Measurements from ENCODE around the gene THRAP3.

Gene THRAP3

GRCh38 chr1:36327421-36328087 is 103.3 kb downstream of the THRAP3 start:
- peak in 1 of 2 donors; percentile 31 for ATAC-seq

DNA sequence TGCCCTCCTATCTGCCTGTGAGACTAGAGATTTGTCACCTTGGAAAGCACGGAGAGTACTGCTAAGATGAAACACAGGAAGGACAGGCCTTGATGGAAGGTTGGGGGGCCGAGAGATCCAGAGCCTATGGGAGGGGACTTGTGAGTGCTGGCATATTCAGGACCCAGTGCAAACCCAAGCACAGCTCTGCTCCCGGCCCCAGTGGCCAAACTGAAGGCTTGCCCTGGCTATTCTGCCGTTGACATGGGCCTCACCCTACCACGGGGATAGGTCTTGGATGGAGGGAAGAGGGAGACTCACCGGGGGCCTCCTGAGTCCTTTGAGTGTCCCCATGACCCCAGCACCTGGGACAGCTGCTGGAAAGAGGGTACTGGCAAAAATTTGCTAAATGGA is 103.8 kb downstream of the THRAP3 start:
- no peak for ATAC-seq

GRCh38 chr1:36328713-36329112 is 104.5 kb downstream of the THRAP3 start:
- ATAC-seq, result no peak

- no peak for ATAC-seq
Measured at GRCh38 chr1:36329817-36330216, 105.6 kb downstream of the THRAP3 start.

DNA sequence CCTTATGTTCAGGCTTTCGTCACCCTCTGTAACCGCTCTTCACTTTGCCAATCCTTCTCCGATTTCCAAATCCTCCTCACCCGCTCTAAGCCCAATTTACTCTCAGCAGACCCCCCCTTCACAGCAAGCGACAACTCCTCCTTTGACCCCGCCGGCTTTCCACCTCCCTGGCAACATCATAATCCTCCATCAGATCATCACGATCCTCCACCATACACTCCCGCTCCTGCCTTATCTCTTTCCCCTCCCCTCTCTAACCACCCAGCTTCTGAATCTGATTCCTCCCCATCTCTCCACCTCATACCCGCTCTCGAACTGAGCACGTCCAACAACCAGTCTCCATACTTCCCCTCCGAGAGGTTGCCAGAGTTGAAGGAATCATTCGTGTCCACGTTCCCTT is 106.7 kb downstream of the THRAP3 start:
- no peak for ATAC-seq

GRCh38 chr1:36337830-36338229 is 113.6 kb downstream of the THRAP3 start:
- no peak for ATAC-seq

DNA sequence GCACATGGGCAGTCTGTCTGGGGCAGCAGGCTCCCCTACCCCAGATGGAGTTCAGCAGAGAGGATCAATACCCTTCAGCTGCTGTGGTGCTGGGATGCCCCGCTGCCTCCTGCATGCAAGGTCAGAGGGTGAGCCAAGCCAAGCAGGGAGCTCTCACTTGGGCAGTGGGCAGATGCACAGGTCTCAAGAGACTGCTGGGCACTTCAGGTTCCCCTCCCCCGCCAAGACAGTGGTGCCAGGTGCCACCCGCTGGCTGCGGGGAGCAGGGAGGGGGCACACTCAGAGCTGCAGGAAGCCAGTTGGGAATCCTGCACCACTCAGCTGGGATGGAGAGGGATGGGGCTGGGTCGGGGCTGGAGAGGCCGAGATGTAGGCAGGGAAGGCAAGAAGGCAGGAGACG is 115.0 kb downstream of the THRAP3 start:
- ATAC-seq, result no peak

DNA sequence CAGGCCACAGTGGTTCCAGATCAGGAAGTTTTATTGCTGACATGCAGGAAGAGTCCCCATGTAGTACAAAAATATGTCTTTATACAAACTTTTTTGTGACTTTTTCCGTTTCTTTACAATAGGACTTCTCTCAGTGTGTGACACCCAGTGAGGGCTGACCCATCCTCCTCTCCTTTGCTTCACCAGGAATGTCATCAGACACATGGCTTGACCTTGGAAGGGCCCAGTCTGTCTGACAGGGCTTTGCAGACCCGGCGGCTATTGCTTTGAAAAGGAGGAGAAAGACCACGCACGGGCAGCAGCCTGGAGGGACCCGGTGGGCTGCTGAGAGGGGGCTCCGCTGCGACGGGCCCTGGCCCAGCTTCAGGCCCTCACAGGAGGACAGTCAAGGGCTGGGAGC is 115.4 kb downstream of the THRAP3 start:
- no peak for ATAC-seq

- no peak for ATAC-seq
Measured at GRCh38 chr1:36341626-36342320, 117.5 kb downstream of the THRAP3 start.

DNA sequence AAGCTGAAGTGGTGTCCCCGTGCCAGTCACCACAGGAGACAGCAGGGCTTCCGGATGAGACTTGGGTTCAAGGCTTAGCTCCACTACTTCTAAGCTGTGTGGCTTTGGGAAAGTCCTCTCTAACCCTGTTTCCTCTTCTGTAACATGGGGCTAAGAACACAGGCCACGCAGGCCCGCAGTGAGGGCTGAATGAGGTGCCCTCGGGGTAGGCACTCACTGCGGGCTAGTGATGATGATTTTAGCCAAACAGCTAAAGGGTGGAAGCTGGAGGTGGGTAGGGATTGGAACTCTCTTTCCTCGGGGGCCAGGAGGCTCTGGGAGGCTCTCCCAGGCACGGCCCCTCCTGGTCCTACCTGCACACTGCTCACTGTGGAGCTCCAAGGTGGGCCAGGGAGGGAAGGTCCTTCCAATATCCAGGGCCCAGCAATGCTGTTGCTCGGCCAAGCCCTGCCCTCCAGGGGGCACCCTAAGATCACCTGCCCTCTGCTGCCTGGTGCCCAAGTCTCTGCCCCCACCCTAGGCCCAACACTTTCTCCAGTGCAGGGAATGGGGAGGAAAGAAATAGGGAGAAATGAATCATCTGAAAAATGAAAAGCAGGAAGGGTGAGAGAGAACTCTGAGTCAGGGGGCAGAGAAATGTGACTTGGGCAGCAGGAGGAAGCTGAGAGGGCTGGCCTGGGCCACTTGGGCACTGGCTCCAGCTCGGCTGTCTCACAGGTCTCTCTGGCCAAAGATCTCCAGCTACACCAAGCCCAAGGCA is 118.4 kb downstream of the THRAP3 start:
- peak; percentile 60 to 75 for ATAC-seq

GRCh38 chr1:36343651-36344394 is 119.6 kb downstream of the THRAP3 start:
- no peak for ATAC-seq

DNA sequence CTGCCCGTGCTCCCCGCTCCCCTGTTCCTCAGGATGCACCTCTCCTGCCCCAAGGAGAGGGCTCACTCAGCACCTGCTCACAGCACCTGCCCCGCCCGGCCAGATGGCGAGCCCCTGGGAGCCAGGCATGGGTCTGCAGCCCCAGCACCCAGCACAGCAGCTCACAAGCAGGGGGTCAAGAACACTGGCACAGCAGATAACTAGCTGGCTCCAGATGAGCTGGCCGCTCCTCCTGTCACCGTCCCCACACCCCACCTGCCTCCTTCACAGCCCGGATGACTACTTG is 120.1 kb downstream of the THRAP3 start:
- no peak for ATAC-seq

DNA sequence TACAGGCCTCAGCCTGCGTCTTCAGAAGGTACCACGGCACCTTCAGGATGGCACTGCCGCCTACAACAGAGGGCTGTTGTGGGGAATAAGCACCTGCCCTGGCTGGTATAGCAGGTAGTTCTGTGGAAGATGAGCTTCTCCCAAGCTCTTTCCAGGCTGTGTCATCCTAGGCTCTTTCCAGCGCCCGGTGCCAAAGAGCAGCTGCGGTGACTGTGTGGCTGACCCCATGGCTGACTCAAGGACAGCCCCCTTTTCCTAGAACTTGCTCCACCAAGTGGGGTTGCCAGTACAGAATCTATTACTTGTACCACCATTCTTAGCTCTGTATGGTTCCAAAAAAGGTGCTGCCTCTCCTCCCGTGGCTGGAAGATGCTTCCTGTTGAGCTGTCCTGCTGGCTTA is 121.1 kb downstream of the THRAP3 start:
- ATAC-seq, result no peak

GRCh38 chr1:36346741-36347370 is 122.6 kb downstream of the THRAP3 start:
- ATAC-seq, result no peak

DNA sequence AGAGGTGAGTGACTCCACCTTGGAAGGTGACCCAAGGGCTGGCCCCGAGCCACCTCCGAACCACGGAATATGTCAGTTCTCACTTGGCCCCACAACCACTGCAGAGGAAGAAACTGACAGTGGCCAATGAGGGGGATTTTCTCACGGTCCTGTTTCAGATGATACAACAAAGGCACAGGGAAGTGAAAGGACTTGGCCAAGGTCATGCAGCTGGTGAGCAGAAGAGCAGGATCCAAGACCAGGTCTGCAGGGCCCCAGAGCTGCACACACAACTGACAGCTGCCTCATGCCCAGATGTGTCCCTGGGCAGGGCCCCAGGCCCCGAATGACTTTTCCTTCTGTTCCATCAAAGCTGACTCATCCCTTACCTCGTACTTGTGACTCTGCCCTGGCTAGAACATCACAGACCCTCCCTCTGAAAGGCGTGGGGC is 125.0 kb downstream of the THRAP3 start:
- peak in 1 of 2 donors; percentile 38 for ATAC-seq

- no peak for ATAC-seq
Measured at GRCh38 chr1:36349839-36350238, 125.6 kb downstream of the THRAP3 start.

DNA sequence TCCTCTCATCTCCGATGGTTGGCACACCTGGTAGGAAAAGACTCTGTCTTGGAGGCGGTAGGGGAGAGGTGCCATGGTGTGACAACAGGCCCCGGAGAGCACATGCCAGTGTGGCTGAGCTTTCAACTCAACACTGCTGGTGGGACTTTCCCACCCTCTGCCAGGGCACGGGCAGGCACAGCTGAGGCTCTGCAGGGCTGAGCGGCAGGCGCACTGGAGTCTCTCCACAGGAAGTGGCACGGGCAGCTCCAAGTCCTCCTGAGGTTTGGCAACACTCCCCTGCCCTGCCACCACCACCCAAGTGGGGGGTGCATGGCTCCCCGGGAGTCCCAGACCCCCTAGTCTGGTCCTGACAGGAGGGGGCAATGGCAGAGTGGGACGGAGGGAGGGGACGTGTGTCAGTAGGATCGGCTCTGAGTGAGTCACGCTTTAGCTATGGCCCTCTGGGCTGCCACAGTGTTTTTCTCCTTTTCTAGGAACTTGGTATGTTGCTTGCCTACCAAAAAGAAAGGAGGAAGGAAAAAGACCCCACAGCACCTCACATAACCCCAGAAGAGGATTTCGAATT is 126.5 kb downstream of the THRAP3 start:
- peak; percentile 81 to 87 for ATAC-seq

- ATAC-seq, result peak in 1 of 2 donors; percentile 19
Measured at GRCh38 chr1:36351227-36351977, 127.2 kb downstream of the THRAP3 start.

DNA sequence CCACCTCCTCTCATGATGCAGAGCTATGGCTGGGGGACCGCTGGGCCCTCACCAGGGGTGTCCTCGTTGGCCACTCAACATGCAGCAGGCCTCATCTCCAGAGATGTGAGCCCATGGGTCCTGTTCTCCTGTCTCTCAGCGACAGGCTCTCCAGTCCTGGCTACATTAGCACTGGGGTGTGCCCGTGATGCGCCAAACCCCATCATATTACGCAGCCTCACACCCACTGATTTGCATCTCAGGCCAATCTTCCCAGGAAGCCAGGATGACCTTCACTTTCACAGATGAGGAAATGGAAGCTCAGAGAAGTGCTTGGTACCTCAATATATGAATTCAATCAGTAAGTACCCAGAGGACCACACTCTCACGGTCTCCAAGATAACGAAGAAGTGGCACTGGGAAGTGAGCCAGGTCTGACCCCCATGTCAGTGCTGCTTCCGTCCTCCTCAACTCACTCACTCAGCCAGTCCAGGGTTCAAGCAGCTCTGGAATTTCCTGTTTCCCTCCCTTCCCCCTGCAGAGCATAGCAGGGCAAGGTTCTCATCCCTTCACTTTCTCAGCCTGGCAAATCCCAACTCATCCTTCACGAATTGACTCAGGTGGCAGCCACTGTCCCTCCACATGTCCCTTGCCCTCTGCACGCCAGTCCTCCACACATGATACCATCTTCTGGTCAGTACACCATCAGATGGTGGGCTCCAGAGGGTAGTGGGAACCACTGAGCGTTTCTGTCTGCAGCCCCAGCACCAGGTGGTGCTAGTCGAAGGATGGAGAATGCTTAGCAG is 128.1 kb downstream of the THRAP3 start:
- ATAC-seq, result no peak

Data from activated CD4-positive, CD25-positive, alpha-beta regulatory T cell treated with anti-CD3 and anti-CD28 coated beads, Interleukin-2, amount 50 U/mL, for 24 hours (primary cell).